HL-60 (cell line): ENCODE results near the gene ARV1.
A peak's percentile ranks its signal among the peaks of the same experiment; 100 is the strongest.

Experiments
- GABPA ChIP-seq: IDR thresholded peaks from 2 replicates; pipeline ENCODE4 v1.6.1; 2012; ENCODE audit warnings: low read depth
- POLR2AphosphoS5 ChIP-seq: IDR thresholded peaks from 2 replicates; pipeline ENCODE4 v1.6.1; 2012; ENCODE audit warnings: low read depth
- SPI1 ChIP-seq: IDR thresholded peaks from 2 replicates; pipeline ENCODE4 v1.6.1; 2012; ENCODE audit warnings: low read depth, mild to moderate bottlenecking, borderline replicate concordance
- TF ChIP-seq, protein P1 (sequence below): IDR thresholded peaks from 2 replicates; pipeline ENCODE4 v1.6.1; 2012; ENCODE audit warnings: low read depth; ENCODE audit not compliant: insufficient replicate concordance
- TF ChIP-seq, protein P2 (sequence below): IDR thresholded peaks from one replicate; pipeline ENCODE4 v1.5.1; 2011; ENCODE audit warnings: low read length, control low read depth, inconsistent platforms; ENCODE audit not compliant: insufficient read depth

DNA sequence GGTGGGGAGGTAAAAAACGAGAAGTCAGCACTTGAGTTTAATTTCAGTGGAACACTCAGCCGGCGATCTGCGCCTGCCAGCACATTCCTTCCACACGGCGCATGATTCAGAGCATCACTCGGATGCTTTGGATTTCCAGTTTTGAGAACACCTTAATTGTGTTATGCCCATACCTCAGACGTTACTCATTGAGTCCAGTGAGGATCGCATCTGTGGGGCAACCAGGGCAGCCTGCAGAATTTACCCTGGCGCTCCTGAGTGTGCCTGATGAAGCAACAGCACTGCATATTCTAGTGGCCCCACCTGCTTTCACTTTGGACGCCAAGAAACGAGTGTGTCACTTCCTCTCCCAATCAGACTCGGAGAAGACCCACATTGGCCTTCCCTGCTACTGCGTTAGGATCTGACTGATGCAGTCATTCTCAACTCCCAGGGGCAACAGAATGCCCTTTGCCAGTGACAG, 41.3 kb downstream of the ARV1 start:
- TF ChIP-seq, protein P1, sequence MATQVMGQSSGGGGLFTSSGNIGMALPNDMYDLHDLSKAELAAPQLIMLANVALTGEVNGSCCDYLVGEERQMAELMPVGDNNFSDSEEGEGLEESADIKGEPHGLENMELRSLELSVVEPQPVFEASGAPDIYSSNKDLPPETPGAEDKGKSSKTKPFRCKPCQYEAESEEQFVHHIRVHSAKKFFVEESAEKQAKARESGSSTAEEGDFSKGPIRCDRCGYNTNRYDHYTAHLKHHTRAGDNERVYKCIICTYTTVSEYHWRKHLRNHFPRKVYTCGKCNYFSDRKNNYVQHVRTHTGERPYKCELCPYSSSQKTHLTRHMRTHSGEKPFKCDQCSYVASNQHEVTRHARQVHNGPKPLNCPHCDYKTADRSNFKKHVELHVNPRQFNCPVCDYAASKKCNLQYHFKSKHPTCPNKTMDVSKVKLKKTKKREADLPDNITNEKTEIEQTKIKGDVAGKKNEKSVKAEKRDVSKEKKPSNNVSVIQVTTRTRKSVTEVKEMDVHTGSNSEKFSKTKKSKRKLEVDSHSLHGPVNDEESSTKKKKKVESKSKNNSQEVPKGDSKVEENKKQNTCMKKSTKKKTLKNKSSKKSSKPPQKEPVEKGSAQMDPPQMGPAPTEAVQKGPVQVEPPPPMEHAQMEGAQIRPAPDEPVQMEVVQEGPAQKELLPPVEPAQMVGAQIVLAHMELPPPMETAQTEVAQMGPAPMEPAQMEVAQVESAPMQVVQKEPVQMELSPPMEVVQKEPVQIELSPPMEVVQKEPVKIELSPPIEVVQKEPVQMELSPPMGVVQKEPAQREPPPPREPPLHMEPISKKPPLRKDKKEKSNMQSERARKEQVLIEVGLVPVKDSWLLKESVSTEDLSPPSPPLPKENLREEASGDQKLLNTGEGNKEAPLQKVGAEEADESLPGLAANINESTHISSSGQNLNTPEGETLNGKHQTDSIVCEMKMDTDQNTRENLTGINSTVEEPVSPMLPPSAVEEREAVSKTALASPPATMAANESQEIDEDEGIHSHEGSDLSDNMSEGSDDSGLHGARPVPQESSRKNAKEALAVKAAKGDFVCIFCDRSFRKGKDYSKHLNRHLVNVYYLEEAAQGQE, result no peak
- TF ChIP-seq, protein P2, sequence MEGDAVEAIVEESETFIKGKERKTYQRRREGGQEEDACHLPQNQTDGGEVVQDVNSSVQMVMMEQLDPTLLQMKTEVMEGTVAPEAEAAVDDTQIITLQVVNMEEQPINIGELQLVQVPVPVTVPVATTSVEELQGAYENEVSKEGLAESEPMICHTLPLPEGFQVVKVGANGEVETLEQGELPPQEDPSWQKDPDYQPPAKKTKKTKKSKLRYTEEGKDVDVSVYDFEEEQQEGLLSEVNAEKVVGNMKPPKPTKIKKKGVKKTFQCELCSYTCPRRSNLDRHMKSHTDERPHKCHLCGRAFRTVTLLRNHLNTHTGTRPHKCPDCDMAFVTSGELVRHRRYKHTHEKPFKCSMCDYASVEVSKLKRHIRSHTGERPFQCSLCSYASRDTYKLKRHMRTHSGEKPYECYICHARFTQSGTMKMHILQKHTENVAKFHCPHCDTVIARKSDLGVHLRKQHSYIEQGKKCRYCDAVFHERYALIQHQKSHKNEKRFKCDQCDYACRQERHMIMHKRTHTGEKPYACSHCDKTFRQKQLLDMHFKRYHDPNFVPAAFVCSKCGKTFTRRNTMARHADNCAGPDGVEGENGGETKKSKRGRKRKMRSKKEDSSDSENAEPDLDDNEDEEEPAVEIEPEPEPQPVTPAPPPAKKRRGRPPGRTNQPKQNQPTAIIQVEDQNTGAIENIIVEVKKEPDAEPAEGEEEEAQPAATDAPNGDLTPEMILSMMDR, result no peak
- no peak for TF ChIP-seq GABPA
- TF ChIP-seq POLR2AphosphoS5, result no peak
- TF ChIP-seq SPI1, result peak; percentile 38
